ENCODE results near the gene CPLANE1. TPM values are rescaled to one million over a fixed set of nuclear protein-coding genes. Genes with fewer than 3 reads are reported as not detected.

The CPLANE1 gene
- total RNA-seq, 1 experiment from 2014 or later: 15.3 TPM

- Mint-ChIP-seq H3K27ac (ENCODE audit: unreplicated experiment) (no peak overlapping the region), H3K27me3 (ENCODE audit: insufficient read depth, unreplicated experiment) (no peaks in the 10 kb centered on the region), H3K9me3 (ENCODE audit: unreplicated experiment) (no peaks in the 10 kb centered on the region), H3K36me3 (ENCODE audit: insufficient read depth, unreplicated experiment) (peaks cover 4% of the 10 kb centered on the region), H3K4me3 (ENCODE audit: unreplicated experiment) (no peak overlapping the region), H3K4me1 (ENCODE audit: low read depth, unreplicated experiment) (no peaks in the 10 kb centered on the region)
- Histone ChIP-seq H3K9me3 (no peaks in the 10 kb centered on the region), H3K36me3 (ENCODE audit: control insufficient read depth, insufficient read depth, low read length) (no peaks in the 10 kb centered on the region), H3K4me3 (ENCODE audit: low read depth, low read length) (no peak overlapping the region), H3K27me3 (replicated peaks; ENCODE audit: control insufficient read depth, insufficient read depth, low read length) (no peaks in the 10 kb centered on the region), H3K4me1 (no peaks in the 10 kb centered on the region)
- BruUV-seq (replicated peaks): no TSS peak
- ChIA-PET CTCF (no interaction called here), POLR2A (no interaction called here)
- DNase-seq: no peak
- intact Hi-C loops (cut with micrococcal nuclease; ENCODE audit: unreplicated experiment): loop anchor here (5.0 kb wide), 1 partner anchor 40 kb away; no protein-coding TSS in a partner anchor
- TF ChIP-seq CTCF (IDR thresholded peaks at IDR 0.05; ENCODE audit: insufficient read depth in 1 of 2, low read depth in 1 of 2, low read length in 1 of 2, severe bottlenecking in 1 of 2, unreplicated experiment in 1 of 2): no peak
These were observed 2.1 kb downstream of the CPLANE1 start for GRCh38 chr5:37247036-37247435.

- ChIA-PET CTCF (no interaction called here), POLR2A (no interaction called here)
- H3K4me3 Mint-ChIP-seq (ENCODE audit: unreplicated experiment): no peak overlapping the region
- no TSS peak for BruUV-seq (replicated peaks)
- H3K4me1 Mint-ChIP-seq (ENCODE audit: low read depth, unreplicated experiment): no peaks in the 10 kb centered on the region
- H3K27ac Mint-ChIP-seq (ENCODE audit: unreplicated experiment): no peak overlapping the region
- no peaks in the 10 kb centered on the region for H3K27me3 Mint-ChIP-seq (ENCODE audit: insufficient read depth, unreplicated experiment)
- Histone ChIP-seq H3K36me3 (ENCODE audit: control insufficient read depth, insufficient read depth, low read length) (no peaks in the 10 kb centered on the region), H3K4me3 (ENCODE audit: low read depth, low read length) (no peak overlapping the region), H3K4me1 (no peaks in the 10 kb centered on the region), H3K9me3 (no peaks in the 10 kb centered on the region), H3K27me3 (replicated peaks; ENCODE audit: control insufficient read depth, insufficient read depth, low read length) (no peaks in the 10 kb centered on the region)
- no peak for DNase-seq
- peaks cover 35% of the 10 kb centered on the region for H3K36me3 Mint-ChIP-seq (ENCODE audit: insufficient read depth, unreplicated experiment)
- no peaks in the 10 kb centered on the region for H3K9me3 Mint-ChIP-seq (ENCODE audit: unreplicated experiment)
- intact Hi-C loops (cut with micrococcal nuclease; ENCODE audit: unreplicated experiment): no loop called here
- no peak for TF ChIP-seq CTCF (IDR thresholded peaks at IDR 0.05; ENCODE audit: insufficient read depth in 1 of 2, low read depth in 1 of 2, low read length in 1 of 2, severe bottlenecking in 1 of 2, unreplicated experiment in 1 of 2)
These were observed 14.9 kb downstream of the CPLANE1 start for GRCh38 chr5:37234288-37234687.

- Mint-ChIP-seq H3K4me1 (ENCODE audit: low read depth, unreplicated experiment) (no peaks in the 10 kb centered on the region), H3K27ac (ENCODE audit: unreplicated experiment) (no peak overlapping the region), H3K27me3 (ENCODE audit: insufficient read depth, unreplicated experiment) (no peaks in the 10 kb centered on the region), H3K4me3 (ENCODE audit: unreplicated experiment) (no peak overlapping the region), H3K9me3 (ENCODE audit: unreplicated experiment) (no peaks in the 10 kb centered on the region), H3K36me3 (ENCODE audit: insufficient read depth, unreplicated experiment) (peaks cover 19% of the 10 kb centered on the region)
- CTCF ChIA-PET: no interaction called here
- intact Hi-C loops (cut with micrococcal nuclease; ENCODE audit: unreplicated experiment): no loop called here
- Histone ChIP-seq H3K9me3 (no peaks in the 10 kb centered on the region), H3K27me3 (replicated peaks; ENCODE audit: control insufficient read depth, insufficient read depth, low read length) (no peaks in the 10 kb centered on the region), H3K4me3 (ENCODE audit: low read depth, low read length) (no peak overlapping the region), H3K4me1 (no peaks in the 10 kb centered on the region), H3K36me3 (ENCODE audit: control insufficient read depth, insufficient read depth, low read length) (no peaks in the 10 kb centered on the region)
- DNase-seq: no peak
- POLR2A ChIA-PET: no interaction called here
- BruUV-seq (replicated peaks): no TSS peak
- no peak for TF ChIP-seq CTCF (IDR thresholded peaks at IDR 0.05; ENCODE audit: insufficient read depth in 1 of 2, low read depth in 1 of 2, low read length in 1 of 2, severe bottlenecking in 1 of 2, unreplicated experiment in 1 of 2)
These were observed 22.8 kb downstream of the CPLANE1 start for GRCh38 chr5:37226377-37226776.
